ENCODE measurements around the gene VCAN.

VCAN gene
- total RNA-seq: 0.46 to 1.1 reads per million in 2 donors

- DNase-seq: no peak
These were observed at the start of gene VCAN for GRCh38 chr5:83471405-83472212. Gene VCAN, plus strand, starts transcription at chr5:83471744. Its CDS starts 11,775 bp downstream, at chr5:83483519.

- no peak for DNase-seq
These were observed 49.3 kb upstream of the VCAN start for GRCh38 chr5:83422284-83422683.

GRCh38 chr5:83426855-83427254, 44.7 kb upstream of the VCAN start:
- DNase-seq: no peak

GRCh38 chr5:83428126-83428525, 43.4 kb upstream of the VCAN start:
- no peak for DNase-seq

GRCh38 chr5:83428890-83429289, 42.7 kb upstream of the VCAN start:
- no peak for DNase-seq

- no peak for DNase-seq
These were observed 41.2 kb upstream of the VCAN start for GRCh38 chr5:83430130-83431010.

GRCh38 chr5:83433891-83434290, 37.7 kb upstream of the VCAN start:
- no peak for DNase-seq

GRCh38 chr5:83434946-83435345, 36.6 kb upstream of the VCAN start:
- no peak for DNase-seq

GRCh38 chr5:83436276-83436675, 35.3 kb upstream of the VCAN start:
- DNase-seq: no peak

- DNase-seq: peak; percentile 3
These were observed 33.8 kb upstream of the VCAN start for GRCh38 chr5:83437697-83438096.

GRCh38 chr5:83440826-83441225, 30.7 kb upstream of the VCAN start:
- DNase-seq: no peak

GRCh38 chr5:83441747-83442146, 29.8 kb upstream of the VCAN start:
- no peak for DNase-seq

GRCh38 chr5:83443534-83443933, 28.0 kb upstream of the VCAN start:
- DNase-seq: no peak

- no peak for DNase-seq
These were observed 27.1 kb upstream of the VCAN start for GRCh38 chr5:83444445-83444844.

GRCh38 chr5:83446253-83446947, 25.1 kb upstream of the VCAN start:
- no peak for DNase-seq

GRCh38 chr5:83447533-83447932, 24.0 kb upstream of the VCAN start:
- DNase-seq: no peak

- DNase-seq: no peak
These were observed 21.2 kb upstream of the VCAN start for GRCh38 chr5:83450183-83450966.

- DNase-seq: no peak
These were observed 20.6 kb upstream of the VCAN start for GRCh38 chr5:83450967-83451248.

- DNase-seq: no peak
These were observed 19.6 kb upstream of the VCAN start for GRCh38 chr5:83451955-83452354.

- DNase-seq: no peak
These were observed 17.6 kb upstream of the VCAN start for GRCh38 chr5:83453937-83454336.

- DNase-seq: no peak
These were observed 7.3 kb upstream of the VCAN start for GRCh38 chr5:83464261-83464660.

GRCh38 chr5:83467371-83468035, 4.0 kb upstream of the VCAN start:
- no peak for DNase-seq

All from activated gamma-delta T cell (primary cell).